HCEC 1CT (cell line): ENCODE measurements around the gene FLNB.
"Not testable (repeated sequence)": the region's sequence is repeated elsewhere in the genome, so short reads cannot be mapped to it uniquely, and the experiment has no call there.

ENCODE experiments used
- DNase-seq: peaks from one replicate; pipeline ENCODE4 v3.0.0-alpha.2; 2017

The FLNB gene

GRCh38 chr3:58190291-58190690 is 182.1 kb downstream of the FLNB start:
- no peak for DNase-seq

- no peak for DNase-seq
Observed at GRCh38 chr3:58190882-58191281, 182.7 kb downstream of the FLNB start.

DNA sequence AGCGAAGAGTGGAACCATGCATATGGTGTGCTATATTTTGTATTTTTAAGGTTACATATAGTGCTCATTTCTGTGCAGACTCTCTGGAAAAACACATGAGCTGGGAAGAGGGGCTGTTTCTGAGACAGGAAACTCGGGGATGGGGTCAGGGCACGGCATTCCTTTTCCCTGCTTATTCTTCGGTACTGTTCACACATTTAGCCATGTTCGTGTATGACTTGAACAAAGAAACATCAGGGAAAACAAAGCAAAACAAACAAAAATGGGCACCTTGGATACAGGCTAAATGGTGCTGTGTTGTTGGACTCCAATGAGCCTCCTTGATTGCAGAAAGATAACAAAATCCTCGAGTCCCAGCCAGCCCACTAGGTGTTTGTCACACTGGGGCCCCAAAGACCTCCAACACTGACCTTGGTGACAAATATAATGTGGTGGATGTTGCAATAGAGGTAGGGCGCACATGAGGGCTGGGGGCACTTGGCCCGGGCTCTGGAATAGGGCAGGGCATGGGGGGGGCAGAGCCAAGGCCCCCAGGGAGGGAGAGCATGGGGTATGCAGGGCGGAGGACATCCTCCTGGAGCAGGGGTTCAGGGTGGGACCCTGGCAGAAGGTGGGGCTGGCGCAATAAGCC is 183.3 kb downstream of the FLNB start:
- DNase-seq, result no peak

DNA sequence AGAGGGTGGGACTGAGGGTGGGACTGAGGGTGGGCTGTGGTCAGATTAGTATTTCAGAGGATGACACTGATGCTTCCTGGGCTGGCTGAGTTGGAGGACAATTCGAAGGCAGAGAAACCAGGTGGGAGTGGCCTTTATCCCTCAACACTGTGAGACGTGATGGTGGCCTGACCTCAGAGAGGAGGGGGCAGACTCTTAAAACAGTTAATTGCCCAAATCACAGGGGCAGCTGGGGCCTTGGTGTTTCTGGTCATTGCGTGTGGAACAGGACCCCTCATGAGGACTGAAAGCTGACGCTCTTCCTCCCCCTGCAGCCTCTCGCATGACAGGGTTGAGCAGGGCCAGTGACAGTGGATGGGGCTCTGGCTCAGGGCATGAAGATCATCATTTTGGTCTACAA is 183.8 kb downstream of the FLNB start:
- DNase-seq, result no peak

- DNase-seq, result no peak
Observed at GRCh38 chr3:58193682-58194407, 185.6 kb downstream of the FLNB start.

GRCh38 chr3:58197588-58197987 is 189.4 kb downstream of the FLNB start:
- DNase-seq, result no peak

DNA sequence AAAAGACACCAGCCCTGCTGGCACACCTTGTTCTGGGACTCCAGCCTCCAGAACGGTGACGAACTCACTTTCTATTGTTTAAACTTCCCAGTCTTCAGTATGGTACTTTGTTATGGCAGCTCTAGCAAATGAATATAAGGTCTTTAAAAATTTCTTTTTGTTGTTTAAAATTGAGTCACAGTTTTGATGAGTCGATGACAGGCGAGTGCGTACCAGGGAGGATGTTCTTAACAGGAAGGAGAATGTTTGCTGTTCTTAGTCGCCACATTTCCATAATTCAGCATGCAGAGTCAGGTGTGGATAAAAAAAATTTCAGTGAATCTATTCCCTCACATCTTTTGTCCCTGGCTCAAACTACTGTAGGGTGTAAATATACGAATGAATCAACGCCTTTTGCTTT is 190.1 kb downstream of the FLNB start:
- DNase-seq, result no peak

DNA sequence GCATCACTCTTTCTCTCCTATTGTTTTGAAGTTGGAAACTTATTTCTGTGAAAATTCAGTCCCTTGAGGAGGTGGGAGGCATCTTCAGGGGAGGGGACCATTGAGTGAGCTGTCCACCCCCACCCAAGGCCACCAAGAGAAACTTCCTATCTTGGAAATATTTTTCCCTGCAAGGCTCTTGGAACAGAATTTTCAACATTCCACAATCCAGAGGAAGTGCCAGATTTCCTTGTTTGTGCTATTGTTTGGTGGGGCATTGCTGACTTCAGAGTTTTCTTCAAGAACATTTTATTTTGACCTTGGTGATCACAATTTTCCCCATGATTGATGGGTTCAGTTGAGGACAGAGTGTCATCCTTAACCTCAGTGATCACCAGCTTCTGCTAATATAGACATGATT is 190.6 kb downstream of the FLNB start:
- DNase-seq, result no peak

- DNase-seq, result no peak
Observed at GRCh38 chr3:58200121-58200709, 192.0 kb downstream of the FLNB start.

- DNase-seq, result no peak
Observed at GRCh38 chr3:58200846-58201355, 192.7 kb downstream of the FLNB start.

DNA sequence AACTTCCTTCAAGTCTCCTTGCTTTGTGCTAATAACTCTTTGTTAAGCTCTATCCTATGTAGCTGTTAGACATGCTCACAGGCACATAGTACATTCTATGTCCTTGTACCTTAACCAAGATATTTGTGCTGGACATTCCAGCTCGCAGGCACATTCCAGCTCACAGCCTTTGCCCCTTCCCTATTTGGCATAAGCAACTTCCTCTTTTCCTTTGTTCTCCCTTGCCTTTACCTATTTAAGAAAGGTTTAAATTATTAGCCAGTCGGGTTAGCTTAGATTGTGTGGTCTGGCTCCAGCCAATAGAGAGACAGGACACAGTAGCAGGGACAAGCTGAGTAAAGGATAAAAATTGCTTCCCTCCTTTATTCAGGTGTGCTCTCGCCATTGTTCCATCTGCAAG is 193.2 kb downstream of the FLNB start:
- not testable (repeated sequence) for DNase-seq

- no peak for DNase-seq
Observed at GRCh38 chr3:58202917-58203360, 194.7 kb downstream of the FLNB start.

DNA sequence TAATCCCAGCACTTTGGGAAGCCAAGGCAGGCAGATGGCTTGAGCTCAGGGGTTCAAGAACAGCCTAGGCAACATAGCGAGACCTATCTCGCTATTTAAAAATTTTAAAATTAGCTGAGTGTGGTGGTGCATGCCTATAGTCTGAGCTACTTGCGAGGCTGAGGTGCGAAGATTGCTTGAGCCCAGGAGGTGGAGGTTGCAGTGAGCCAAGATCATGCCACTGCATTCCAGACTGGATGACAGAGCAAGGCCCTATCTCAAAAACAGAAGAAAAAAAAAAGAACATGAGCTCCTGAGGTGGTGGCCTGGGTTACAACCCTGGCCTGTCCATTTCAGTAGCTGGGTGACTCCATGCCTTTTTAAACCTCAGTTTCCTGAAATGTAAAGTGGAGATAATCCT is 195.3 kb downstream of the FLNB start:
- DNase-seq, result no peak

- no peak for DNase-seq
Observed at GRCh38 chr3:58204720-58205119, 196.5 kb downstream of the FLNB start.

GRCh38 chr3:58205981-58206380 is 197.8 kb downstream of the FLNB start:
- no peak for DNase-seq

GRCh38 chr3:58206406-58207011 is 198.3 kb downstream of the FLNB start:
- peak; percentile 63 for DNase-seq

GRCh38 chr3:58207954-58208353 is 199.7 kb downstream of the FLNB start:
- DNase-seq, result no peak

- DNase-seq, result no peak
Observed at GRCh38 chr3:58209933-58210332, 201.7 kb downstream of the FLNB start.

- DNase-seq, result no peak
Observed at GRCh38 chr3:58210761-58211460, 202.7 kb downstream of the FLNB start, which contains the start of gene DNASE1L3. DNASE1L3 (minus strand) TSS chr3:58210972; CDS start chr3:58210906, 66 bp downstream.

GRCh38 chr3:58214484-58215316 is 206.5 kb downstream of the FLNB start:
- DNase-seq, result peak; percentile 27

- DNase-seq, result no peak
Observed at GRCh38 chr3:58215317-58216025, 207.2 kb downstream of the FLNB start.
